Neural crest cell (in vitro differentiated cells): ENCODE results near the gene THG1L. TPM values are rescaled to one million over a fixed set of nuclear protein-coding genes. Genes with fewer than 3 reads are reported as not detected.

Experiments
- DNase-seq: peaks from one replicate; pipeline ENCODE4 v3.0.0; 2021; ENCODE audit warnings: low read depth, mixed read lengths, low spot score
- H3K27ac Mint-ChIP-seq: one replicate; pipeline ENCODE4 v1.8.0; 2021; ENCODE audit warnings: mild to moderate bottlenecking, mixed read lengths; ENCODE audit not compliant: unreplicated experiment
- H3K27me3 Mint-ChIP-seq: 2 replicates; pipeline ENCODE4 v1.8.0; 2021; ENCODE audit warnings: low read depth, mild to moderate bottlenecking, mixed read lengths
- H3K36me3 Mint-ChIP-seq: 2 replicates; pipeline ENCODE4 v1.8.0; 2021; ENCODE audit warnings: low read depth, mild to moderate bottlenecking, mixed read lengths
- H3K4me1 Mint-ChIP-seq: 2 replicates; pipeline ENCODE4 v1.8.0; 2021; ENCODE audit warnings: mixed read lengths
- H3K4me3 Mint-ChIP-seq: one replicate; pipeline ENCODE4 v1.8.0; 2021; ENCODE audit warnings: mild to moderate bottlenecking, mixed read lengths
- H3K9me3 Mint-ChIP-seq: 2 replicates; pipeline ENCODE4 v1.8.0; 2021; ENCODE audit warnings: mixed read lengths
- total RNA-seq: library from RNA; stranded (reverse); gene quantifications from 2 replicates; pipeline ENCODE4 v1.2.1, GENCODE V29; 2021
- TF ChIP-seq, protein P1 (sequence below): fragments of 200-600 bp; sonication (generic); conservative IDR thresholded peaks from 2 replicates; pipeline ENCODE4 v1.5.0; 2021; ENCODE audit warnings: antibody characterized with exemption, mild to moderate bottlenecking

Gene THG1L
- total RNA-seq, 1 donor from 2014 or later = 19.5 TPM

- Mint-ChIP-seq H3K4me1 (peaks cover 6% of the 10 kb centered on the region), H3K9me3 (no peaks in the 10 kb centered on the region), H3K27me3 (no peaks in the 10 kb centered on the region), H3K4me3 (no peak overlapping the region), H3K27ac (no peak overlapping the region), H3K36me3 (no peaks in the 10 kb centered on the region)
- no peak for DNase-seq
- TF ChIP-seq, protein P1, sequence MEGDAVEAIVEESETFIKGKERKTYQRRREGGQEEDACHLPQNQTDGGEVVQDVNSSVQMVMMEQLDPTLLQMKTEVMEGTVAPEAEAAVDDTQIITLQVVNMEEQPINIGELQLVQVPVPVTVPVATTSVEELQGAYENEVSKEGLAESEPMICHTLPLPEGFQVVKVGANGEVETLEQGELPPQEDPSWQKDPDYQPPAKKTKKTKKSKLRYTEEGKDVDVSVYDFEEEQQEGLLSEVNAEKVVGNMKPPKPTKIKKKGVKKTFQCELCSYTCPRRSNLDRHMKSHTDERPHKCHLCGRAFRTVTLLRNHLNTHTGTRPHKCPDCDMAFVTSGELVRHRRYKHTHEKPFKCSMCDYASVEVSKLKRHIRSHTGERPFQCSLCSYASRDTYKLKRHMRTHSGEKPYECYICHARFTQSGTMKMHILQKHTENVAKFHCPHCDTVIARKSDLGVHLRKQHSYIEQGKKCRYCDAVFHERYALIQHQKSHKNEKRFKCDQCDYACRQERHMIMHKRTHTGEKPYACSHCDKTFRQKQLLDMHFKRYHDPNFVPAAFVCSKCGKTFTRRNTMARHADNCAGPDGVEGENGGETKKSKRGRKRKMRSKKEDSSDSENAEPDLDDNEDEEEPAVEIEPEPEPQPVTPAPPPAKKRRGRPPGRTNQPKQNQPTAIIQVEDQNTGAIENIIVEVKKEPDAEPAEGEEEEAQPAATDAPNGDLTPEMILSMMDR = no peak
These were observed 35.7 kb downstream of the THG1L start for GRCh38 chr5:157766902-157767301.

DNA sequence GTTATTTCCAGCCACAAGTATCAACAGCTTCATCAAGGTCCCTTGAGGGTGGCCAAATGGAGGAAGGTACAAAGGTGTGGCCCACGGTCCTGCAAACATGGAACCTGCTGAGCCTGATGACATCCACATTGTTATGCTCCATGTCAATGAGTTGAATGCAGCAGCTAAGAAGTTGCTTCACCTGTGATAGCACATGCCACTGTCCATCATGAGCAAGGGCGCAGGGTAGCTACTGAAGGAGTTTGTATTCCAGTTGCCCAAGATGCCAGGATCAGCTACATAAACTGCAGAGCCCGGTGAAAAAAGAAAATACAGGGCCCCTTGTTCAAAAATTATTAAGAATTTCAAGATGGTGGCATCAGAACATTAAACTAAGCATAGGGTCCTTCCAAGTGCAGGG is 36.5 kb downstream of the THG1L start:
- H3K9me3 Mint-ChIP-seq = no peaks in the 10 kb centered on the region
- H3K4me1 Mint-ChIP-seq = peaks cover 6% of the 10 kb centered on the region
- TF ChIP-seq, protein P1 = no peak
- no peaks in the 10 kb centered on the region for H3K36me3 Mint-ChIP-seq
- no peak overlapping the region for H3K4me3 Mint-ChIP-seq
- DNase-seq = no peak
- H3K27me3 Mint-ChIP-seq = no peaks in the 10 kb centered on the region
- H3K27ac Mint-ChIP-seq = no peak overlapping the region

- H3K9me3 Mint-ChIP-seq = no peaks in the 10 kb centered on the region
- H3K27ac Mint-ChIP-seq = no peak overlapping the region
- DNase-seq = no peak
- H3K4me3 Mint-ChIP-seq = no peak overlapping the region
- H3K4me1 Mint-ChIP-seq = peaks cover 6% of the 10 kb centered on the region
- TF ChIP-seq, protein P1 = no peak
- no peaks in the 10 kb centered on the region for H3K36me3 Mint-ChIP-seq
- H3K27me3 Mint-ChIP-seq = no peaks in the 10 kb centered on the region
These were observed 39.4 kb downstream of the THG1L start for GRCh38 chr5:157770665-157771064.

GRCh38 chr5:157772127-157772526 is 40.9 kb downstream of the THG1L start:
- no peaks in the 10 kb centered on the region for H3K27me3 Mint-ChIP-seq
- peaks cover 6% of the 10 kb centered on the region for H3K4me1 Mint-ChIP-seq
- no peak overlapping the region for H3K4me3 Mint-ChIP-seq
- DNase-seq = no peak
- H3K27ac Mint-ChIP-seq = no peak overlapping the region
- H3K9me3 Mint-ChIP-seq = no peaks in the 10 kb centered on the region
- H3K36me3 Mint-ChIP-seq = no peaks in the 10 kb centered on the region
- TF ChIP-seq, protein P1 = no peak

DNA sequence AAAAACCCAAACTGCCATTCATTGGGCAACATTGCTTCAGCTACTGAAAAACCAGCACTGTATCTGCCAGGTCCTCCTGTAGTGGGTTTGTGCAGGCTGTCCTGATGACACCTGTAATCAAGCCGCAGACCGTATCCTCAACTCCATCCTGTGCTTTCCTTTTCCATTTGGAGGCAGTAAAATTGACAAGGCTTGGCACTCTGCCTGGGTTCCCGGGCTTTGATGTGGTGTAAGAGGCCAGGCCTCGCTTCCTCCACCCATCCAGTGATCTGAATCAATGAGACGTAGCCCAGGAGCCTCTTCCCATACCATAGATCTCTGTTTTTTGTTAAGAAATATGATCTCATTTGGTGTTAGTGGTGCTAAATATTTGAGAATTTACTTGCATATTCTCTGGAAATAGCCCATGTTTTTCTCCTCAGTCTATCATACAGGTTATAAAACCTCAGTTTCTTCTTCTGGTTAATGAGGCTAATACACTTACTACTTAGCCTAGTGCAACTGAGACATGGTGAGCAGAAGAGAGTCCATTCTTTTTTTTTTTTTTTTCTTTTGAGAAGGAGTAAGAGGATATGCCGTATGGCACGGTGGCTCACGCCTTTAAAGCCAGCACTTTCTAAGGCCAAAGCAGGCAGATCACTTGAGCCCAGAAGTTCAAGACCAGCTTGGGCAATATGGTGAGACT is 47.0 kb downstream of the THG1L start:
- H3K36me3 Mint-ChIP-seq = no peaks in the 10 kb centered on the region
- TF ChIP-seq, protein P1 = no peak
- no peak overlapping the region for H3K4me3 Mint-ChIP-seq
- H3K9me3 Mint-ChIP-seq = no peaks in the 10 kb centered on the region
- H3K4me1 Mint-ChIP-seq = no peaks in the 10 kb centered on the region
- H3K27me3 Mint-ChIP-seq = no peaks in the 10 kb centered on the region
- H3K27ac Mint-ChIP-seq = no peak overlapping the region
- no peak for DNase-seq
